Central memory CD8-positive, alpha-beta T cell (primary cell): ENCODE measurements around the gene SLC9C1.

Experiments
- ATAC-seq: fragments of 150-1000 bp; cut with Tn5 transposase; replicated peaks from 2 replicates; pipeline ENCODE4 v1.10.0; 2022; ENCODE audit warnings: mild to moderate bottlenecking, moderate FRiP score, moderate number of reproducible peaks; ENCODE audit not compliant: poor library complexity, severe bottlenecking; ENCODE audit errors: extremely low read depth
- DNase-seq, 2 donors: peaks; one replicate each; pipeline ENCODE4 v3.0.0; 2021; ENCODE audit warnings: low spot score in 2 of 2
- H3K27ac Mint-ChIP-seq: one replicate; pipeline ENCODE4 v1.8.0; 2022; ENCODE audit warnings: low read depth, mild to moderate bottlenecking, moderate library complexity, mixed read lengths
- H3K27me3 Mint-ChIP-seq: one replicate; pipeline ENCODE4 v1.8.0; 2022; ENCODE audit warnings: mixed read lengths
- H3K36me3 Mint-ChIP-seq: one replicate; pipeline ENCODE4 v1.8.0; 2022; ENCODE audit warnings: mild to moderate bottlenecking, moderate library complexity, mixed read lengths; ENCODE audit not compliant: insufficient read depth
- H3K4me1 Mint-ChIP-seq: one replicate; pipeline ENCODE4 v1.8.0; 2022; ENCODE audit warnings: mixed read lengths
- H3K4me3 Mint-ChIP-seq: one replicate; pipeline ENCODE4 v1.8.0; 2022; ENCODE audit warnings: mild to moderate bottlenecking, moderate library complexity, mixed read lengths
- H3K9me3 Mint-ChIP-seq: one replicate; pipeline ENCODE4 v1.8.0; 2022; ENCODE audit warnings: mixed read lengths

SLC9C1 gene

DNA sequence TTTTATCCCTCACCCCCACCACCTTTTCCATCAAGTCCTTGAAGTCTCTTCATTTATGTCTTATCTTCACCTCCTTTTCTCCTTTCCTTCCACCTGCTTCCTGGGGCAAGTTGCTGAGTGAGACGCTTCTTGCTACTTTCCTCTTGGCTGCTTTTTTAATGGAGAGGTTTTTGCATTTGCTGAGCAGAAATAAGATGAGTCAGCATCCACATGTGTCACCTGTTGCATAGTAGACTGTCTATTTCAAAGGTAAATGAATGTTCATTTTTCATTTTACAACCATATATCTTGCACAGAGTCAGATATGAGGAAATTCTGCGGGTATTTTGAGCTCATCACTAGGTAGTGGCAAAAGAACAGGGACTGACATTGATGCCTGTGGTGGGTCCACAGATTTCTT, 189.2 kb downstream of the SLC9C1 start:
- no peaks in the 10 kb centered on the region for H3K9me3 Mint-ChIP-seq
- no peak overlapping the region for H3K4me3 Mint-ChIP-seq
- H3K27ac Mint-ChIP-seq: no peak overlapping the region
- no peak for DNase-seq
- H3K4me1 Mint-ChIP-seq: no peaks in the 10 kb centered on the region
- no peak for ATAC-seq
- H3K36me3 Mint-ChIP-seq: no peaks in the 10 kb centered on the region
- peaks cover 21% of the 10 kb centered on the region for H3K27me3 Mint-ChIP-seq

DNA sequence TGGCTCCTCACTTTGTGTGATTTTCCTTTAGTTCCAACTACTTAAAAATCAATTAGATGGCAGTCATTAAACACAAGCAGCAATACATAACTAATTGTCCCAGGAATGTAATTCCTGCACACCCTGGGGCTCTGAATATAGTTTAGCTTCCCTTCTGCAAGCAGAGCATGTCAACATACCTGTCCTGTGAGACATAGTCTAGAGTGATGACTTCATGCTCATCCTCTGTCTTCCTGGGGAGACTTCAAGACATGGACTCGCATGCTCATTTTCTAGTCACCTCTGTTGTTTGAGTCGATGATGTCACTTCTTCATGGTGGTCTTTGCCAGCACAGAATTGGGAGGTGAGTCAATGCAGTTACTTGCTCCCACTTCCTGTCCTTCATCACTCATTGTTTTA, 192.1 kb downstream of the SLC9C1 start:
- peaks cover 10% of the 10 kb centered on the region for H3K27me3 Mint-ChIP-seq
- H3K36me3 Mint-ChIP-seq: no peaks in the 10 kb centered on the region
- DNase-seq (no peak), ATAC-seq (no peak)
- H3K27ac Mint-ChIP-seq: no peak overlapping the region
- H3K4me1 Mint-ChIP-seq: no peaks in the 10 kb centered on the region
- H3K4me3 Mint-ChIP-seq: no peak overlapping the region
- H3K9me3 Mint-ChIP-seq: no peaks in the 10 kb centered on the region

DNA sequence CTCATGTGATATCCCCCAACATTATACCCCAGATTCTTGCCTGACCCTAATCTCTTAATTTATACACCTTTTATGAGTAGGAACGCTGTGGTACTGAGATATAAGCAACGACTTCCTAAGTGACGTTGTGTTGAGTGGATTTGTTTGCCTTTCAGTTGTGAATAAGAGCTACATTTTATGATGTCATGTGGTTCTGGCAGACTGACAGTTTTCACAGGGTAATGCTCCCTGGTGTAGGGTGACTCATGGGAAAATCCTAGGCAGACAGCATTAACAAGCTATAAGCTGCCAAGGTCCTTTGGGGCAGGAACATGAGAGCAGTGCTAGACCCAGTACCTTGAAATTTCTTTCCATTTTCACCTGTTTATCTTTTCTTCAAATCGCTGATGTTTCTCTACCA, 196.6 kb downstream of the SLC9C1 start:
- Mint-ChIP-seq H3K27me3 (peaks cover 10% of the 10 kb centered on the region), H3K4me1 (no peaks in the 10 kb centered on the region), H3K36me3 (no peaks in the 10 kb centered on the region), H3K9me3 (no peaks in the 10 kb centered on the region), H3K4me3 (no peak overlapping the region), H3K27ac (no peak overlapping the region)
- DNase-seq (no peak), ATAC-seq (no peak)

DNA sequence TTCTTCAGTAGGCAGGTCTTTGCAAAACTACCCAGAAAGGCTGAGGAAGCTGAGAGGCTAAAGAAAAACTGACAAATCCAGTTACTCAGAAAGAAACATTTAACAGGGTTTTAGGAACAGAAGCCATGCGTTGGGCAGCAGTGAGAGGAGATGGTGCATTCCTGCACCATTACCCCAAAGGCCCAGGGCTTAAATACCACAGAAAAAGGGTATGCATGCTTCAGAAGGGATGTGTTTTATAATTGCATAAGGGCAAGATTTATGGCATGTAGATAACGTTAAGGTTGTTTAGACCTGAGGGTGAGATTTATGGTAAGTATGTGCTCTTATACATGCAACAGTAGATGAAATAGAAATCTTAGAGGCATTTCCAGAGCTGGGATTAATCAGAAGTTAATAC, 197.8 kb downstream of the SLC9C1 start:
- no peak for DNase-seq
- Mint-ChIP-seq H3K36me3 (no peaks in the 10 kb centered on the region), H3K27me3 (peaks cover 10% of the 10 kb centered on the region), H3K4me1 (no peaks in the 10 kb centered on the region), H3K9me3 (no peaks in the 10 kb centered on the region), H3K27ac (no peak overlapping the region), H3K4me3 (no peak overlapping the region)
- ATAC-seq: no peak

DNA sequence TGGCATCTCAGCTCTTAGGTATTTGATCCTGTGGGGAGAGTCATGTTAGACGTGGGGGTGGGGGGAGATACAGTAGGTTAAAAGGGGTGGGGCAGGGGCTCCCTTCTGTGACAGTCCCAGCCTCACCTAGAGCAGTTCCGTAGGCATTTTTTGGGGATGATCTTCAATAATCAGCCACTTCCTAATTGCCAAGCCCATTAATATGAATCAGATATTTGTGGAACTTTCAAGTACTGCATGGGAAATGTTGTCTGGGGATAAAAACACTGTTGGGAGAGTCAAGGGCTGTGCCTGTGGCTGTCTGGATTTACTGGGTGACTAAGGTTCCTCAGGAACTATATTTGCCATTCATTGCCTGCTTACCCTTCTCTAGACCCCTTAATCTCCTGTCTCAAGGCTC, 198.3 kb downstream of the SLC9C1 start:
- H3K27me3 Mint-ChIP-seq: peaks cover 10% of the 10 kb centered on the region
- DNase-seq: no peak
- H3K4me3 Mint-ChIP-seq: no peak overlapping the region
- no peaks in the 10 kb centered on the region for H3K36me3 Mint-ChIP-seq
- no peak overlapping the region for H3K27ac Mint-ChIP-seq
- H3K9me3 Mint-ChIP-seq: no peaks in the 10 kb centered on the region
- ATAC-seq: no peak
- no peaks in the 10 kb centered on the region for H3K4me1 Mint-ChIP-seq

DNA sequence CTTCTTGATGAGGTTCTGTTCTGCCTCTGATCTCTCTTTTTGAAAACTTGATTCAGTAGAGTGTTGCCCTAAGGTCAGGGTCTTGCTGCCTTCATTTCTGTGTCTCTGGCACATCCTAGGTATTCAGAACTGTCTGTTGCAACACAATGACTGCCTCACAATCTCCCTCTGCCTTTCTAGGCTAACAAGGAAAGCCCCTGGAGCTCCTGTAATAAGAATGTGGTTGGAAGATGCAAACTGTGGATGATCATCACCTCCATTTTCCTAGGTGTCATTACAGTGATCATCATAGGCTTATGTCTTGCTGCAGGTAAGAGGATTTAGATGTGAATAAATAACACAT, 200.9 kb downstream of the SLC9C1 start:
- Mint-ChIP-seq H3K4me3 (no peak overlapping the region), H3K27me3 (peaks cover 26% of the 10 kb centered on the region), H3K27ac (no peak overlapping the region), H3K9me3 (no peaks in the 10 kb centered on the region), H3K4me1 (no peaks in the 10 kb centered on the region), H3K36me3 (no peaks in the 10 kb centered on the region)
- DNase-seq (no peak), ATAC-seq (no peak)

DNA sequence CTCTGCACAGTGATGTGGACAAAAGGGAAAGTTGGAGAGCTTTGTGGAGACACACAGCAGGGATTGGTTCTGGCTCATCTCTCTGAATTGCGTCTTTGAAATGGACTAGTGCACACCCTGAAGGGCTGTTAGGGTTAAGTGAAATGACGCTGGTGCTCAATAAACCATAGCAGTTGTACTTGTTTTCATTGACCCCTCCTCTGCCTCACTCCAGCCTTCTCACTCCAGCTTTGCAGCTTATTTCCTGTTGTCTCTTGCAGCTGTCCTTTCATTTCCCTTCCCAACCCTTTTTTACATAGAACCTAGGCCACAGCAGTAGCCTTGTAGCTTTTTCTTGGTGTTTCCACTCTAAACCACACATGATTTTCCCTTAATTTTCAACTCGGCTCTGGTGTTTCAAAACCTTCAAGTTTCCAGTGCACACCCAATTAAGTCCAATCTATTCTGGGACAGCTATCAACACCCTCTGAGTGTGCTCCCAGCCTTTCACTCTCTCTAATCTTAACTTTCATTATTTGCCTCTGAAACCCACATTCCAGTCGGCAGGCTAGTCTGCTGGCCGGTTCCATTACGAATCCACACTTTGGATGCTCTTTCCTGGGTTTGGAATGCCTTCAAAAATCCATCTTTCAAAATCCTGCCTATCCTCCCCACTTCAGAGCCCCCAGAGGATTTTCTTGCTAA, 201.4 kb downstream of the SLC9C1 start:
- Mint-ChIP-seq H3K9me3 (no peaks in the 10 kb centered on the region), H3K36me3 (no peaks in the 10 kb centered on the region), H3K4me3 (no peak overlapping the region), H3K4me1 (no peaks in the 10 kb centered on the region), H3K27ac (no peak overlapping the region), H3K27me3 (peaks cover 31% of the 10 kb centered on the region)
- no peak for DNase-seq
- no peak for ATAC-seq

DNA sequence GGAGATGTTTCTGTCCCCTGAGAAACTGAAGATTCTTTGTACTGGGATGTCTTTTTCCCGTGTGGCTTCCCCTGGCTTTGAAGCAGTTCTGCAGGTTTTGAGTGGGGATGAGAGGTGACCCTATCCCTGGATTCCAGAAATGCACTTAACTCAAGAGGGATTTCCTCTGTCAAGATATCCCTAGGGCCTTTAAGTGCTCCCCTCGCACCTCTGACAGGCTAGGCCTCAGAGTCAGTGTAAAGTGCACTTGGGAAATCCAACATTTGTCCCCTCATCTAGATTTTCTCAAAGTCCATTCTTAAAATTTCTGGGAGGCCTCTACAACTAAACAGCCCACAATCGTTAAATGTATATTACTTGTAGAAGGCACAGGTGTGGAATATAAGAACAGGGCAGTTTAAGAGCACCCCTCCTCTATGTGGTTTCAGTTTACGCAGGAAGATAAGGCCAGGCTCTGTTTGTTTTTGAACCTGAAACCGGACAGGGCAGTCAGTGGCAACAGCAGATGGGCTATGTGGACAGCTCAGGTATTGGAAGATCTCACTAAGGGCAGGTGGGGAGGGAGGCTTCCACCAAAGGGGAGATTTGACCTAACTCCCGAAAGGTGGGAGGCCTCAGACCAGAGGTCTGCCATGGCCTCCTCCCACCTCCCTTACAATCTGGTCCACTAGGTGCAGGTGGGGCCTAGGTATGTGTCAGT, 203.0 kb downstream of the SLC9C1 start:
- no peaks in the 10 kb centered on the region for H3K36me3 Mint-ChIP-seq
- H3K4me3 Mint-ChIP-seq: no peak overlapping the region
- peaks cover 43% of the 10 kb centered on the region for H3K27me3 Mint-ChIP-seq
- ATAC-seq (no peak), DNase-seq (no peak)
- H3K27ac Mint-ChIP-seq: no peak overlapping the region
- H3K9me3 Mint-ChIP-seq: no peaks in the 10 kb centered on the region
- H3K4me1 Mint-ChIP-seq: peaks cover 11% of the 10 kb centered on the region
